ENCODE measurements around the gene MEX3A. TPM values are rescaled to one million over a fixed set of nuclear protein-coding genes. Genes with fewer than 3 reads are reported as not detected.
"Not testable (repeated sequence)": the region's sequence is repeated elsewhere in the genome, so short reads cannot be mapped to it uniquely, and the experiment has no call there.

Gene MEX3A
- total RNA-seq, 4 donors from 2014 or later = 0.56 to 0.96 (median 0.66) TPM

DNA sequence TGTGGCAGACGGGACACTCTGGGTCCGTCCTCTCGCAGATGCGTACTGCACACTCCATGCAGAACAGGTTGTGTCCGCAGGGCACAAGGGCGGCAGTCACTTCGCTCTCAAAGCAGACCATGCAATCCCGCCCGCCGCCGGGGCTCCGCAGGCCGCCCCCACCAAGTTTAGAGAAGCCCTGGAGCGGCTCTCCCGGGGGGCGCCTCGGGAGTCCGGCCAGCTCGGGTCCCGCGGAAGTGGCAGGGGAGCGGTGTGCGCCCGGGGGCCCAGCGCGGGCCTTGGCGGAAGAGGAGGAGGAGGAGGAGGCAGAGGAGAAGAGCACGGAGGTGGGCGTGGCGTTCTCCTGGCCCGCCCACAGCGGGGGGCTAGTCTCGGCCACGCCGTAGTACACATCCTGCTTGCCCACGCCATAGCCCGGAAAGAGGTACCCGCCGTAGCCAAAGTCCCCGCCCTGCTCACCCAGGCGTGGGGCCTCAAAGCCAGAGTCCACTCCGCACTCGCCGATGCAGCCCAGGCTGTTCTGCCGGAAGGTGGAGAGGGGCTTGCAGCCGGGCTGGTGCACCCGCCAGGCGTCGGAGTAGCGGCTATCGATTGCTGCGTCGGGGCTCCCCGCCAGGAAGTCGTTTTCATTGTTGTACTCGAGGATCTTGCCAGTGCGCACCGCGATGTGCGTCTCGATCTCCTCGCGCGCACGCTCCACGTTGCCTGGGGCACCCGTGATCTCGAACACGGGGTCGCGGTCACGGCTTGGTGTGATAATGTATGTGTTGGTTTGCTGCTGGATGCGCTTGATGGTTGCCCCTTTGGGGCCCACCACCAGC, 5.4 kb downstream of the MEX3A start:
- TF ChIP-seq, protein P1, sequence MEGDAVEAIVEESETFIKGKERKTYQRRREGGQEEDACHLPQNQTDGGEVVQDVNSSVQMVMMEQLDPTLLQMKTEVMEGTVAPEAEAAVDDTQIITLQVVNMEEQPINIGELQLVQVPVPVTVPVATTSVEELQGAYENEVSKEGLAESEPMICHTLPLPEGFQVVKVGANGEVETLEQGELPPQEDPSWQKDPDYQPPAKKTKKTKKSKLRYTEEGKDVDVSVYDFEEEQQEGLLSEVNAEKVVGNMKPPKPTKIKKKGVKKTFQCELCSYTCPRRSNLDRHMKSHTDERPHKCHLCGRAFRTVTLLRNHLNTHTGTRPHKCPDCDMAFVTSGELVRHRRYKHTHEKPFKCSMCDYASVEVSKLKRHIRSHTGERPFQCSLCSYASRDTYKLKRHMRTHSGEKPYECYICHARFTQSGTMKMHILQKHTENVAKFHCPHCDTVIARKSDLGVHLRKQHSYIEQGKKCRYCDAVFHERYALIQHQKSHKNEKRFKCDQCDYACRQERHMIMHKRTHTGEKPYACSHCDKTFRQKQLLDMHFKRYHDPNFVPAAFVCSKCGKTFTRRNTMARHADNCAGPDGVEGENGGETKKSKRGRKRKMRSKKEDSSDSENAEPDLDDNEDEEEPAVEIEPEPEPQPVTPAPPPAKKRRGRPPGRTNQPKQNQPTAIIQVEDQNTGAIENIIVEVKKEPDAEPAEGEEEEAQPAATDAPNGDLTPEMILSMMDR (IDR thresholded peaks at IDR 0.05) = no peak
- ATAC-seq (ENCODE audit: low FRiP score) (peak; percentile 69), DNase-seq (ENCODE audit: low spot score) (no peak)

DNA sequence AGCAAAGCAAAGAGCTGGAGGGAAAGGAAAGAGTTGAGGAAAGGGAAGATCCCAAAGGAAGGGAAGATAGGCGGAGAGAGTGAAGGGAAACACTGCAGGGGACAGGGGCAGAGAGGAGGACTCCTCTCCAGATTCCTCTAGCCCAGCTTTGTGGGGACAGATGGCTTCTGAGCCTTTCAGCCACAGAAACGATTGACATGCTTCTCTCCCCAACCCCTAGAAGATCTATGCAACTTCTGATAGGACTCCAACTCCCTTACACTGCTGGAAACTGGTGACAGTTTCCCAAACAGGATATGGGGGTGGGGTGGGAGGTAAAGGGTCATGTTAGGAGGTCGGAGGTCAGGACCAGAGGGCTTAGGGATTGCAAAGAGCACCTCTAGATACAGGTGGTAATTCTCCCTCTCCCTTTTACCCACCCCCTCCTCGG, 6.5 kb downstream of the MEX3A start:
- no peak for ATAC-seq (ENCODE audit: low FRiP score)
- TF ChIP-seq, protein P1 (IDR thresholded peaks at IDR 0.05) = no peak

DNA sequence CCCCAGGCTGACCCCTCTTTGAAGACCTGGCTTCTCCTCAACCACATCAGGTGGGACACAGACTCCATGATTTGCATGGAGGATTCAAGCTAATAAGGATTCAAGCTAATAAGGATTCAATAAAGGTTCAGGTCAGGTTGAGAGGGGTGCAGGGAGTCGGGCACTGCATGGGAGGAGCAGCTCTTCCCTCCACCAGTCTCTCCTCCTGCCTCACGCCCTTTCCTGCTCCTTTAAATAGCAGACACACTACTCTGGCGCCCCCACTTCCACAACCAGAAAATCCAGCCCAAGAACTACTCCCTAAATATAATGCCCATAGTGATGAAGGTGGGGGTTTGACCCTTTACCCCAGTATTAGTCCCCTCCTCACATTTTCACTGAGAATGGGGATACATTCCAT, 7.1 kb downstream of the MEX3A start:
- DNase-seq (ENCODE audit: low spot score) = no peak
- TF ChIP-seq, protein P1 (IDR thresholded peaks at IDR 0.05) = no peak
- ATAC-seq (ENCODE audit: low FRiP score) = no peak

More for the DNA sequence above, 6.5 kb downstream of the MEX3A start:
- DNase-seq (ENCODE audit: low spot score) = no peak

DNA sequence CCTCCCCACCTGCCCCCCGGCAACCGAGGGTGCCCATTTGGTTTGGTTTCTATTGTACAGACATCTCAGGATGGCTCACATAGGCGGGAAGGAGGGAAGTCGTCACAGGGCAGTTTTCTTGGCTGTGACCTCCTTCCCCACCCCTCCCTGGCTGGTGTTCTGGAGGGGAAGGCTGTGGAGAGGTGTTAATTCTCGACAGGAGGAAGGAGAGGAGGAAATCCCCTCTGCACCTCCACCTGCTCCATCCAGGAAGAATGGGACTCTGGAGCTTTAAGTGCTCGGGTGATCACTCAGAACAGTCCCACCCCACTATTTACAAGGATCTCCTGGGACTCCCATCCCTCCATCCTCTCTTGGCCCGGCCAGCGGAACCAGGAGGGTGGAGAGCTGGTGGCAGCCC, 7.6 kb downstream of the MEX3A start:
- TF ChIP-seq, protein P1 (IDR thresholded peaks at IDR 0.05) = no peak
- ATAC-seq (ENCODE audit: low FRiP score) (no peak), DNase-seq (ENCODE audit: low spot score) (no peak)

DNA sequence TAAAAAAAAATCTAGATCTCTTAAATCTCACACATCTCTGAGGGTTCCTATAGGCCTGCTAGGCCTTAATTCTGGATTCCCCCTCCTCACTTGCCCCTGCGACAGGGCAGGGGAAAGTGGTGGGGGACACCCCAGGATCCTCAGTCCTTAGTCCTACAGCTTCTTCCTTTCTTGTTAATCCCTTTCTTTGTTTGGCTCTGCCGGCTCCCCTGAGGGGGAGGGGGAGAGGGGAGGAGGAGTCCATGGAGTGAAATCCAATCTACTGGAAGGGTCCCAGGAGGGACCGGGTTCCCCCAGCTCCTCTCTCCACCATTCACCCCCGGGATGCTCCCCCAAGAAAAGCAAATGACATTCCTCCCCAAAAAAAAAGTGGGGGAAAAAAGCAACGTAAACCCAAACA, 8.5 kb downstream of the MEX3A start:
- no peak for DNase-seq (ENCODE audit: low spot score)
- TF ChIP-seq, protein P1 (IDR thresholded peaks at IDR 0.05) = no peak
- no peak for ATAC-seq (ENCODE audit: low FRiP score)

DNA sequence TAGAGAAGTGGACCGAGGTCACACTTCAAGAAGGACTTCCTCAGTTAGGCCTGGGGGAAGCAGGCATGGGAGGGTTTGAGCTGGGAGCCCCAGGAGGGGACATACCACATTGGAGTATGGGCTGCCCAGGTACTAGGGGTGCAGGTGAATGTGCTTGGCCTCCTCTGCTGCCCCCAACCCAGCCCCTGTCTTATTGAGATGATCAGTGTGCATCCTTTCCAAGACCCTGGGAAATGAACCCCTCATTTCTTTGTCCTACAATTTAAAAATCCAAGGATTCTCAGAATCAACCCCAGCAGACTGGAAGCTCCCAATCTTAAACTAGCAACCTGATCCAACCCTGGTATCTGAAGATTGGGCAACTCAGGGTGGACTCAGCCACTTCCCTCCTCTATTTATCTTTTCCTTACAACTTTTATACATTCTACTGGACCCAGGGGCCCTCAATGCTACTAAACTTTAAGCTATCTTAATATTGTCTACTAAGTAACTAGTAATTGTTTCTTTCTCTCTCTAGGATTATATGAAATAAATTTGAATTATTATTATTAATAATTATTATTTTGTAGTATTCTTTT, 9.1 kb downstream of the MEX3A start:
- TF ChIP-seq, protein P1 (IDR thresholded peaks at IDR 0.05) = no peak
- DNase-seq (ENCODE audit: low spot score) = no peak

DNA sequence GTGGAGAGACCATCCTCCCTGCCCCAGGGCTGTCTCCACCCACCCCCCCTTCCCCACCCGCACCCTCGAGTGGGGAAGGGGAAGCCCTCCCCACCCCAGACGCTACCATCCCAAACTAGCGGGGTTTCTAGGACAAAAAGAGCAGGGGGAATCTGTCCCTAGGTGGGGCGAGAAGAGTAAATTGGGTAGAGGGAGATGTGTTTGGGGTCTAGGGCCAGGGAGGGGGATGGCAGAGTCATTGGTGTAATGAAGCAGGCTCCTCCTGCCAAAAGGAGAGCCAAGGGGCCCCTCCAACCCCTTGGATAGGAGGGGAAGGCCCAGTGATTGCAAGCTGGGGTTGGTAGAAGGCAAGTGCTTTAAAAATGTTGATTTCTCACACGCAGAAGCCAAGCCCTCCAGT, 10.0 kb downstream of the MEX3A start:
- ATAC-seq (ENCODE audit: low FRiP score) (no peak), DNase-seq (ENCODE audit: low spot score) (no peak)
- TF ChIP-seq, protein P1 (IDR thresholded peaks at IDR 0.05) = no peak

More for the DNA sequence above, 9.1 kb downstream of the MEX3A start:
- ATAC-seq (ENCODE audit: low FRiP score) = no peak

DNA sequence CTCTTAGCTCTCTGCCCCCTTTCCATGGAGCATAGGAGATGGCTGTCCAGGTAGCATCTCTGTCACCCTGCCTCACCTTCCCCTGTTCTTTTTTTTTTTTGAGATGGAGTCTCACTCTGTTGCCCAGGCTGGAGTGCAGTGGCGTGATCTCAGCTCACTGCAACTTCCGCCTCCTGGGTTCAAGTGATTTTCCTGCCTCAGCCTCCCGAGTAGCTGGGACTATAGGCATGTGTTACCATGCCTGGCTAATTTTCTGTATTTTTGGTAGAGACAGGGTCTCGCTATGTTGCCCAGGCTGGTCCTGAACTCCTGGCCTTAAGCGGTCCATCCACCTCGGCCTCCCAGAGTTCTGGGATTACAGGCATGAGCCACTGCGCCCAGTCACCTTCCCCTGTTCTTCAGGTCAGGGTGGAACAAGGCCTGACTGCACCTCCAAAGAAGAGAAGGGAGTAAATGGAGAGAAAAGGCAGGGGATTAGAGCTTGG, 10.9 kb downstream of the MEX3A start:
- not testable (repeated sequence) for ATAC-seq (ENCODE audit: low FRiP score); DNase-seq (ENCODE audit: low spot score)
